Suppressor macrophage (primary cell): ENCODE data around the gene BCL7A.

Experiments used
- DNase-seq, 4 experiments: peaks; one replicate each; pipeline ENCODE4 v3.0.0-alpha.2; 2020 to 2022

The BCL7A gene

DNA sequence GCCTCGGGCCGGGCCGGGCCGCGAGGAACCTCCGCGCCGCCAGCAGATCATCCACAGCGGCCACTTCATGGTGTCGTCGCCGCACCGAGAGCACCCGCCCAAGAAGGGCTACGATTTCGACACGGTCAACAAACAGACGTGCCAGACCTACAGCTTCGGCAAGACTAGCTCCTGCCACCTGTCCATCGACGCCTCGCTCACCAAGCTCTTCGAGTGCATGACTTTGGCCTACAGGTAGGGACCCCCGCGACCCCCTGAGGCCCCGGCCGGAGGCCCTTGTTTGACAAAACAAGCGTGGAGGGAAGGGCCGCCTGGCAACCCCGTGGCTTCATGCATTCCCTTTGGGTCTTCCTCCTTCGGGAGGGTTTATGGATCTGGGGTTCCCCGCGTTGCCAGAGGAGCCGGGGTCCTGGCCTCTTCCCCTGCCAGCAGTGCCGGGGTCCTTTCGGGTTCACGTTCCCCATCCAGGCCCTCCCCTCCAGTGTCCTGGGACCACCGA, 57.4 kb downstream of the BCL7A start:
- DNase-seq = peak in 3 of 4 experiments; percentile 47 to 61 (median 52)

DNA sequence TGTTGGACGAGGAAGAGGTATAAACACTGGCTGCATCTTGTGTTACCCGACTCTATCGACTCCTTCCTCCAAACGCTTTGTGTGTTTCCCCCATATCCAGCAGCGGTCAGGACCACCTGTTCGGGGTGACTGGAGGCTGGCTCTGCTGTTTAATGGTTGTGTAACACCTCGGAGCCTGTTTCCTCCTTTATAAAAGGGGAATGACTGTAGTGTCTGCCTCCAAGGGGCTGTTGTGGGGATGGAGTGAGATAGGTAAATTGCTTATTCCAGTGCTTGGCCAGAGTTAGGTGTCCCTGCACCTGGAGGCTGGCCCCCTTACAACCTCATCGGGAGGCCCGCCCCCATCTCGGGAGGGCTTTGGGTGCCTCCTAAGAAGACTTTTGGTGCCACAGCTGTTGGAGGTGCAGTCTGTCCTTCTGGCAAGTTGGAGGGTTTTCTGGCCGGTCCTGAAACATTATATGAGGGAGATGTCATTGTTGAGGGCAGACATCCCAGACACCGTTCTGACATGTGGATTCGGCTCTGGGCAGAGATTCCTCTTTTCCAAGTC, 57.9 kb downstream of the BCL7A start:
- DNase-seq = peak; percentile 43 to 64 (median 59)

DNA sequence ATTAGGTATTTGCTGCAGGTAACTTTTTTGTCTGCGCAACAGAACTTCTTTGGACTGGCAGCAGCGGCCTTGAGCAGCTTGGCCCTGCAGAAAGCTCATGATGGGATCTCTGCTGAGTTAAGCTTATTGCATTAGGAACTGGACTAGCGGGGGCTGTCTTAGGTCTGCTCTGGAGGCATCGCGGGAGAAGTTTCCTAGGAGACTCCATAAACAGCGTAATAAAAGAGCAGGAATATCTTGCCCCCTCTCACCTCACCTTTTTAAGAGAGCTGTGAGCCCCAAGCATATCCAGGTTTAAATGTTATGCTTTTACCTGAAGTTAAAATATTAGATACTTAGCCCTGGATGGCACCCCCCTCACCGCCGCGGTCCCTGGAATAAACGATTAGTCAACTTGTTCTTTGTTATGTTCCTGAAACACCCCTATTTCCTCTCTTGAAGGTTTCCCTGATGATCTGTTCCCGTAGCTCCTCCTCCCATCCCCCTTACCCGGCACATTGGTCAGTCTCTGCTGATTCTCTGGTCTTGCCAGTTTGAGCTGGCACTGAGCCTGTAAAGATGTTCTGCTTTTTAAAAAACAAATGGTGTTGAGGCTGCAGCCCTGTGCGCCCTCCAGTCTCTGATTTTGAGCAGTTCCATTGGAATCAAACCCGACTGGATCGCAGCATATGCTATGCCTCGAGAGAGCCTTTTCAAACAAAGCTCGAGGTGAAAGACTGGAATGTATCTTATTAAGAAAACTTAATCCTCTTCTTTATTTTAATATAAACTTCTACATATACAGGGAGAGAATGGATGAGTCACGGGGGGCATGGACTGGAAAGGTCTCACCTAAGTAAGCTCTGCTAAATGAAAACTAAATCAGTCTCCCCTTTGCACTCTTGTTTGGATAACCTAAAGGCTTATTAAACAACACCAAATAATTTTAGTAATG, 58.7 kb downstream of the BCL7A start:
- peak; percentile 87 to 96 (median 92) for DNase-seq

DNA sequence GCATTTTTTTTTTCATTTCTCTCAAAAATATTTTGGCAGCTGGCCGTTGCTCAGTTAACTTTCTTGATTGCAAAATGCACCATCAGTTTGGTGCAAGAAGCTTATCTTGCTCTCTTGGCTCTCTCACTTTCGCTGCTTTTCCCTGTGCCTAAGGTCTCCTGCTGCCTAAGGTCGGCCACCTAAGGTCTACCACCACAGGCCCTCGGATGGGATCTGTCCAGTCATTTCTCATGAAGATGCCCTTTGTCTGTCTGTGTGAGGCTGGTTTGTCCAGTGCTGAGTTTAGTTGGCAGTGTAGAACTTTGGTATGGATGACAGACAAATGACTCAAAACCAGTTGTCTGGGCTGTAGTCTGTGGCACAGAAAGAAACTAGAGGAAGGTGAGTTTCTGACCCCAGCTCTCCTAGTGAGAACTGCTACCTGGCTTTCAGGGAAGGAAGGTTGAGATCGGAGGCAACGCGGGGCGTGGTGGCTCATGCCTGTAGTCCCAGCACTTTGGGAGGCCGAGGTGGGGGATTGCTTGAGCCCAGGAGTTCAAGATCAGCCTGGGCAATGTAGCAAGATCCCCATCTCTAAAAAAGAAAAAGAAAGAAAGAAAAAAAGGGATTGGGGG, 59.5 kb downstream of the BCL7A start:
- peak in 1 of 4 experiments; percentile 18 for DNase-seq

DNA sequence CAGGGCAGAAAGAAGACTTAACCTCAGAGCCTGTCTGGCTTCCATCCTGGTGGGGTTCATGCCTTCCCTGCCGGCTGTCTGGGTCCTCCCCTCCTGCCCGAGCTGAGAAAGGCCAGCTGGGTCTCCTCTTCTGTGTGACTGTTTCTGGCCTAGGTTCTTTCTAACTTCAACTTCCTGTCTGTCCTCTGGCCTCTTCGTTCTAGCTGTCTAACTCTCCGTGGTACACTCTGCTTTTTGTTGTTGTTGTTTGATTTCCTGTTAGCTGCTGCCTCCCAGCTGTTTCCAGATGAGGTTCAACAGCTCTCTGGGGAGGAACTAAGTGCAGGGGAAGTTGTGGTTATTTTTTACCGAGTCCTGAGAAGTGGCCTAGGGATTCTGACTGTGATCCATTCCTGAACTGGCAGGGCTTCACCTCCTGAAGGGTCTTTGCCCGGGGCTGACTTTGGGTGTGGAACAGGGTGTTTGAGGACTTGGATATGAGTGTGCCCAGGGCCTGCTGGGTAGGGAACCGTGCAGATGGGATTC, 60.1 kb downstream of the BCL7A start:
- DNase-seq = peak; percentile 74 to 89 (median 83)

DNA sequence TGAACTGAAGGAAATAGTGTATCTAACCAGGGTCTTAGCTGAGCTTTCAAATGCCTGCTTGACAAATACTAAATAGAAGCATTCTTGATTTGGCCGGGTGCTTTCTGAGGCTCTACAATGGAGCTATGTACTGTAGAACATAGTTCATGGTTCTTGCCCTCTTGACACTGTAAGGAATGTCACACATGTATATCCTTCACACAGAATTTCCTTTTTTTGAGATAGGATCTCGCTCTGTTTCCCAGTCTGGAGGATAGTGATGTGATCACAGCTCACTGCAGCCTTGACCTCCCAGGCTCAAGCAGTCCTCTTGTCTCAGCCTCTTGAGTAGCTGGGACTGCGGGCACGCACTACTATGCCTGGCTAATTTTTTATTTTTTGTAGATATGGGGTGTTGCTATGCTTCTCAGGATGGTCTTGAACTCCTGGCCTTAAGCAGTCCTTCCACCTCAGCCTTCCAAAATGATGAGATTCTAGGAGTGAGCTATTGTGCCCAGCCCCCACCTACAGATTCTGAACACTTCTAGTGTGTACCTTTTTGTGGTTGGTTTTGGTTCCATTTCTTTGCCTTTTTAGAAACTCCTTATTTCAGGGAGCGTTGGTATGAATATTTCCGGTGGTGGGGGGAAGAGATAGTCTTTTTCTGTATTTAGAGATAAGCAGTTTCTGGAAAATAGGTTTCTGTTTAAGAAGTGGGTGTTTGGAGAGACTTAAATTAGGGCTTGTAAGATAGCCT, 61.1 kb downstream of the BCL7A start:
- no peak for DNase-seq

DNA sequence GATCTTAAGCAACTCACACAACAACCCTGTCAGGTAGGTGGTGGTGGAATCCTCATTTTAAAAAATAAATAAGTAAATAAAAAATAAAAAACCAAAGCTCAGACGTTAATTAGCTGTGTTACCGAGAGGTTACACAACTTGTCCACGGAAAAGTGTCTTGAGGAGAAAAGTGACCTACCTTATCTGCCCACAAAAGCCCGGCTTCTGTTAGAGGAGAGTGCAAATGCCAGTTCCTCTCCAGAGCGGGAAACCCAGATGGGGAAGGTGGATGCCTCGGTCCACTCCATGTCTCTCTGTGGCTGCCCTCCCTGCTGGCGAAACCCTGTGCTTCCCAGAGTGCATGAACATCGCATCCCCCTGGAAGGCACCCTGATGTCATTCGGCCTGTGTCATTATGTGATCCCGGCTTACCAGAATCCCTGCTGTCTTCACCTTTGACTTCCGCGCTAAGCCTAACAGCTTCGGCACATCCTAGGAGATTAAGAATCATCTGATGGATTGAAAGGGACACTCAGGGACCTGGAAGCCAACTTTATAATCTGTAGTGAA, 63.2 kb downstream of the BCL7A start:
- DNase-seq = no peak

DNA sequence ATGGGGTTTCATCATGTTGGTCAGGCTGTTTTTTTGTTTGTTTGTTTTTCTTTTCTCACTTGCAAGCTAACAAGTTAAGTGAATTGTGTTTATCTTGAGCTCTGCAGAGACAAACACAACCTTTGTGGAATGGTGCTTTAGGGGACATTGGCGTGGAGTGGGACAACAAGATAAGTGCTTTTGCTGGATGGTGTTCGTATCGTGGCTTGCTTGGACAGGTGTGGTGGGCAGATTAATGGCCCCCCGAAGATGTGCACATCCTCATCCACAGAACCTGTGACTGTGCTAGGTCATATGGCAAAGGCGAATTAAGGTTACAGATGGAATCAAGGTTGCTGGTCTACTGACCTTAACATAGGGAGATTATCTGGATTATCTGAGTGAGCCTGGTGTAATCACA, 63.9 kb downstream of the BCL7A start:
- no peak for DNase-seq

DNA sequence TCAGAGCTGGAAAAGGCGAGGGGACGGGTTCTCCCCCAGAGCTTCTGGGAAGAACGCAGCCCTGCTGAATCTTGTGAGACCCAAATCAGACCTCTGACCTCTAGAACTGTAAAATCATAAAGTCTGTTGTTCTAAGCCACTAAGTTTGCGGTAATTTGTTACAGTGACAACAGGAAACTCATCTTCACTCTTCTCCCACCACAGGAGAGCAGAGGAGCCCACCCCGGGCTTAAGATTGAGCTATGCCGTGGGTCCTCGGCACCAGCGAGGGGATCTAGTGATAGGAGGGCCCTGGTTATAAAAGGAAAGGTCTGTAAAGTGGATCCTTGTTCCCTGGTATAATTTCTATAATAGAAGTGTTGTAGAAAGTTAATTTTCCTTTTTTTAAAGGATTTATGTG, 64.4 kb downstream of the BCL7A start:
- DNase-seq = no peak

DNA sequence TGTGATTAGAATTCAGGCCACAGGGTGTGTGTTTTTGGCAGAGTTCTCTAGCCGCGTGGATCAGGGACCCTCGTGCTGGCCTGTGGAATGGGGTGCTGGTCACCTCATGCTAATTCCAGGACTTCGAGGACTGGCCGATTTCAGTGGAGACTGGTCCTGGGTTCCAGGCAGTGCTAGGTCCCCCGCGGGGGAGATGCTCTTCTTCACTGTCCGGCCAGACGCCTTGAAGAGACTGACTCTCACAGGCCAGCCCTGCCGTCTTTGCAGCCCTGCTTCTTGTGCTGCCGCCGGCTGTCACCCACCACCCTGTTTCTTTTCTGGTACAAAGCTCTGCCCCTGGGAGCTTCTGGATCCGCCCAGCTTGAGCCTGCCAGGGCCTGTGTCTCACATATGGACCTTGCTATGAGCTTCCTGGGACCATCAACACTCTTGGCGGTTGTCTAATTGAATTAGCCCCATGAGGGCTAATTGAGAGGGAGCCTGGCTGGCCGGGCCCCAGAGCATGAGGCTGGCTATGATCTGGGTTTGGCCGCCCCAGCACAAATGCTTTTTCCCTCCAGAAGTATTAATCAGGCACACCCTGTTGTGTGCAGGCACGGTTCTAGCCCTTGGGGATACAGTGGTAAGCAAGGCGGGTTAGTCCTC, 65.1 kb downstream of the BCL7A start:
- no peak for DNase-seq

DNA sequence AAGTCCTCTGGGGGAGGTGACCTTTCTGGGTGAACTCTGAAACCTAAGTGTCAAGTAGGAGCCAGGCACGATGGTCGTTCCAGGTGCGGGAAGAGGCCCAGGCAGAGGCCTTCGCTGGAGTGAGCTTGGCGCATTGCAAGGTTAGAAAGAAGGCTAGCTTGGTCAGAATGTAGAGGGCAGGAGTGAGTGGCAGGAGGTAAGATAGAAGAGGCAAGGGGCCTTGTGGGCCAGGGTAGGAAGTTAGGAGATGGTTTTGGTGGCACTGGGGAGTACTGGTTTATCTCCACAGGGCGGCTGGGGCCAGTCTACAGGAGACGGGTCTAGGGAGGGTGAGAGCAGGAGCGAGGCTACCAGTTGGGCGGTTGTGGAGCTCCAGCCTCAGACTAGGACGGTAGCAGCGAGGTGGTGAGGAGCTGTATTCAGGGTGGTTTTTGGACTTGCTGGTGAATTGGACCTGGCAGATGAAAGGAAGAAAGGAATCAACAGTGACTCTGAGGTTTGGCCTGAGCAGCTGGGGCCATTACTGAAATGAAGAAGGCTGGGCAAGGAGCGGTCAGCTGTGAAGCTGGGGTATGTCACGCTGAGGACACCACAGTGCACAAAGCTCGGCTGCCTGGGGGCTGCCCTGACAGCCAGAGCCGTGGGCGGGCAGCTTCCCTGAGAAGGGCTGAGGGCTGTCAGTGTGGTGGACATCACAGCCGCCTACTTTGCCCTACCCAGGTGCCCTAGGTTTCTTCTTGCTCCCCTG, 65.9 kb downstream of the BCL7A start:
- no peak for DNase-seq

DNA sequence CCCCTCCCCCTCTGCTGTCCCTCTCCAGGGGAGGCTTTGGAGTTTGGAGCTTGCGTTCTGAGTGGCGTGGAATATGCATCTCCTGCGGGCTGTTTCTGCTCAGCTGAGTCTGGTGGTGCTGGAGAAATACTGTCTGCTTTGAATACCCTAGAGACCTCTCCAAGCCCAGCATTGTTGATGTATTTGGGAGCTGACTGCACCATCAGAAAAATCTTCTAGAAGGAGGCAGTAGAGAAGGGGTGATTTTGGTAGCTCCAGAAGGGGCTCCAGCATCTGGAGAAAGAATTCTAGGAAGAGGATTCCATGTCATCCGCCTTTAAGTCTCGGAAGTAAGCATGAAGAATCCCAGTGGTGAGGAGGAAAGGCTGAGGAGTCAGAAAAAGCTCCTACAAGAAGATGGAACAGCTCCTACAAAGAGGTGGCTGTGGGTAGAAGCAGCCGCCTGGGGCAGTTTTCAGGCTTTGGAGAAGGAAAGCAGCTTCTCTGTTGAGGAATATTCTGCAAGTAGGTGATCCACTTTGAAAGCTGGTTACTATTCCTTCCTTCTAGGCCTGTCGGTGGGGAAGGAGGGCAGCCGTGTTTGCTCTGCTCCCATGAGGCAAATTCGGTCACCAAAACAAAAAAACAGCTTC, 66.6 kb downstream of the BCL7A start:
- no peak for DNase-seq

DNA sequence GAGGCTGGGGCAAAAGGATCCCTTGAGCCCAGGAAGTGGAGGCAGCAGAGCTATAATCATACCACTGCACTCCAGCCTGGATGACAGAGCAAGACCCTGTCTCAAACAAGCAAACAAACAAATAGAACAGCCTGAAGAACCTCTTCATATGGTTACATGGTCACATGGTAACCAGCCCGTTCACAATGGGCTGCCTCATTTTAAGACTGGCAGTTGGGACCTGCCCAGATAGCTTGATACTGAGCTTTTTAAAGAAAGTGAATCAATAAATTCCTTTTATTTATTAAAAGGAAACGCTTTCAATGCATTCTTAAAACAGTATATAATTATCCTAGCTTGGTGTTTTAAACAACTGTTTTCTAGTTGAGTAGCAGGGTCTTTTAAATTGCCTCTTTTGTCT, 67.4 kb downstream of the BCL7A start:
- DNase-seq = no peak

DNA sequence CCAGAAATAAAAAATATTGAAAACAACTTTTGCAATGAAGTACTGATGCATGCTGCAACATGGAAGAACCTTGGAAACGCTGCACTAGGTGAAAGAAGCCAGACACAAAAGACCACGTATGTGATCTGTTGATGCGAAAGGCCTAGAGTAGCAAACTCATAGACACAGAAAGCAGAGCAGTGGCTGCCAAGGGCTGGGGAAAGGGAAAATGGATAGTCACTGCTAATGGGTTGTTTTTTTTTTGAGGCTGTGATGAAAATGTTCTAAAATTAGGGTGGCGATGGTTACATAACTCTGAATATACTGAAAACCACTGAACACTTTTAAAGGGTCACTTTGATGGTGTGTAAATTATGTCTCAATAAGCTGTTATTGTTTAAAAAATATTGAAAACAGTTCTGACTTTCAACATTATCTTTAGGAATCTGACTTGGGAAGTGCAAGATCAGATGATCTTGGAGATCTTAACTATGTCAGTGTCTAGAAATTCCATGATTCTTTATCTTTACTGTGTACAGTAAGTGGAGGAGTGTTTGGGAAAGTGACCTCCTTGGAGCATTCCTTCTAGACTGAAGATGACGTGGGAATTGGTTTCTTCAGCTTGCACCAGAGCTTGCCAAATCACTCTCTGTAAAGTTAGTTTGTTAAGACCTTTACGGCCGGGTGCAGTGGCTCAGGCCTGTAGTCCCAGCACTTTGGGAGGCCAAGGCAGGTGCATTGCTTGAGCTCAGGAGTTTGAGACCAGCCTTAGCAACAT, 69.3 kb downstream of the BCL7A start:
- DNase-seq = peak in 3 of 4 experiments; percentile 29 to 43 (median 35)

DNA sequence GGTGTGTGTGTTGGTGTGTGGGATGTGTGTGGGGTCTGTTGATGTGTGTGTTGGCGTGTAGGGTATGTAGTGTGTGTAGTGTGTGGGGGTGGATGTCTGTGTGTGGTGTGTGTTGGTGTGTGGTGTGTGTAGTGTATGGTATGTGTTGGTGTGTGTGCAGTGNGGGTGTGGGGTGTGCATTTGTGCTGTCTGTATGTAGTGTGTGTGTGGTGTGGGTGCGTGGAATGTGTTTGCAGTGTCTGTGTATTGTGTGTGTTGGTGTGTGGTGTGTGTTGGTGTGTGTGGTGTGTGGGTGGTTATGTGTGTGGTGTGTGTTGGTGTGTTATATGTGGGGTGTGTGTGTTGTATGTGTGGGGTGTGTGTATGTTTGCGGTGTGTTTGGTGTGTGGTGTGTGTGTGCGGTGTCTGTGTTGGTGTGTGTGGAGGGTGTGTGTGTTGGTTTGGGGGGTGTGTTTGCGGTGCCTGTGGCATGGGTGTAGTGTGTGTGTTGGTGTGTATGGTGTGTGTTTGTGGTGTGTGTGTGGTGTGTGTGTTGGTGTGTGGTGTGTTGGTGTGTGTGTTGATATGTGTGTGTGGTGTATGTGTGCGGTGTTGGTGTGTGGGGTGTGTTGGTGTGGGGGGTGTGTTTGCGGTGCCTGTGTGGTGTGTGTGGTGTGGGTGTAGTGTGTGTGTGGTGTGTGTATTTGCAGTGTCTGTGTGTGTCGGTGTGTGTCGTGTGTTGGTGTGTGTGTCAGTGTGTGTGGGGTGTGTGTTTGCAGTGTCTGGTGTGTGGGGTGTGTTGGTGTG, 71.6 kb downstream of the BCL7A start:
- no peak for DNase-seq

DNA sequence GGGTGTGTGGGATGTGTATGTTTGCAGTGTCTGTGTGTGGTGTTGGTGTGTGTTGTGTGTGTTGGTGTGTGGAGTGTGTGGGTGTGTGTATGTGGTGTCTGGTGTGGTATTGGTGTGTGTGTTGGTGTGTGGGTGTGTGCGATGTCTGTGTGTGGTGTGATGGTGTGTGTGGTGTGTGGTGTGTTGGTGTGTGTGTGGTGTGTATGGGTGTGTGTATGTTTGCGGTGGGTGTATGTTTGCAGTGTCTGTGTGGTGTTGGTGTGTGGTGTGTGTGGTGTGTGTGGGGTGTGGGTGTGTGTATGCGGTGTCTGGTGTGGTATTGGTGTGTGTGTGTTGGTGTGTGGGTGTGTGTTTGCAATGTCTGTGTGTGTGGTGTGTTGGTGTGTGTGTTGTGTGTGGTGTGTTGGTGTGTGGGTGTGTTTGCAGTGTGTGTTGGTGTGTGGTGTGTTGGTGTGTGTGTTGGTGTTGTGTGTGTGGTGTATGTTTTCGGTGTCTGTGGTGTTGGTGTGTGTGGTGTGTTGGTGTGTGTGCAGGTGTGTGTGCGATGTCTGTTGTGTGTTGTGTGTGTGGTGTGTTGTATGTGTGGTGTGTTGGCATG, 72.6 kb downstream of the BCL7A start:
- DNase-seq = no peak

DNA sequence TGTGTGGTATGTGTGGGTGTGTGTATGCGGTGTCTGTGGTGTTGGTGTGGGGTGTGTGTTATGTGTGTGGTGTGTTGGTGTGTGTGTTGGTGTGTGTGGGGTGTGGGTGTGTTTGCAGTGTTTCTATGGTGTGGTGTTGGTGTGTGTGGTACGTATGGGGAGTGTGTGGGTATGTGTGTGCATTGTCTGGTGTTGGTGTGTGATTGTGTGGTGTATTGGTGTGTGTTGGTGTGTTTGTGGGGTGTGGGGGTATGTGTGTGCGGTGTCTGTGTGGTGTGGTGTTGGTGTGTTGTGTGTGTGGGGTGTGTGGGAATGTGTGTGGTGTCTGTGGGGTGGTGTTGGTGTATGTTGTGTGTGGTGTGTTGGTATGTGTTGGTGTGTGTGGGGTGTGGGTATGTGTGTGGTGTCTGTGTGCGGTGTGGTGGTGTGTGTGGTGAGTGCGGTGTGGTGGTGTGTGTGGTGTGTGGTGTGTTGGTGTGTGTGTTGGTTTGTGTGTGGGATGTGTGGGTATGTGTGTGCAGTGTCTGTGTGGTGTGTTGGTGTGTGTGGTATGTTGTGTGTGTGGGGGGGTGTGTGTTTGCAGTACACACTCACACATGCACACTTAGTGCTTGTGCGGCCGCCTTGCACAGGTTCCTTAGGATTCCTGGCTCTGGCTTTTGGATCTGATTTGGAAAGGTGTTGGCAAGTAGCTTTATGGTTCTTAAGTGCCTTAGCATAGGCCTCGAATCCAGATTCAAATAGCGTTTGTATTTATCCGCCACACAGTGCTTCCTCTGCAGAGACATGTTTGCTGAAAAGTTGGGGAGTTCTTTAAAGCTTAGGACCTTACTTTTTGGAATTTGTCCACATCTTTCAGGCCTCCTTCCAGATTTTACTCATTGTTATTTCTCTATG, 73.3 kb downstream of the BCL7A start:
- no peak for DNase-seq
